GM23248 (cell line): ENCODE results near the gene THBS1.

Experiments
- EZH2 ChIP-seq: fragments of 200-600 bp; sonication (generic); IDR thresholded peaks from 2 replicates; pipeline ENCODE4 v1.6.1; 2018; ENCODE audit warnings: antibody characterized with exemption, mild to moderate bottlenecking; ENCODE audit not compliant: insufficient read depth, poor library complexity, severe bottlenecking
- EZH2phosphoT487 ChIP-seq: fragments of 200-600 bp; sonication (generic); IDR thresholded peaks from 2 replicates; pipeline ENCODE4 v1.6.1; 2018; ENCODE audit warnings: antibody characterized with exemption, moderate library complexity, mild to moderate bottlenecking, low read depth; ENCODE audit not compliant: insufficient read depth

DNA sequence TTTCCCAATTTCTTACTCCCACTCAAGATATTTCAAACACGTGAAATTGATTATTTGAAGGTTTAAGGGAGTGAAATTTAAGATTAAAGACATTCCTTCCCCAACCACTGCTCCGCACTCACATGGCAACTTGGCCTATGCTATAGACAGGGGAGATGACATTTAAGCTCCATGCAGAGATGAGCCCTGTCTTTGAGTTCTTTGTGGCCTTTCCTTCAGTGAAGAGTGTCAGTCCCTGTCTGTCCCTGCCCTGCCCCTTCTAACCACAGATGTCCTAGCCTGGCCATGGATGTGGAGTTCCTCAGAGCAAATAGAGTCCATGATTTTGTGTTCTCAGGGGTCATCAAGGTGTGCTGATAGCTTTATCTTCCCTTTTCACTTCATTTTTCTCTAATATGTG, 29.4 kb upstream of the THBS1 start:
- TF ChIP-seq EZH2phosphoT487 (no peak), EZH2 (no peak)
